ENCODE measurements around the gene MSTO1. TPM values are rescaled to one million over a fixed set of nuclear protein-coding genes. Genes with fewer than 3 reads are reported as not detected.

The MSTO1 gene
- total RNA-seq: 6.9 and 14.4 TPM in 2 replicates

GRCh38 chr1:155609515-155610256 is at the start of gene MSTO1:
Gene MSTO1, plus strand, starts transcription at chr1:155610218. Its CDS starts 31 bp downstream, at chr1:155610249.

GRCh38 chr1:155562581-155563376 is 47.2 kb upstream of the MSTO1 start, which contains the start of gene ASH1L:
Gene ASH1L, minus strand, starts transcription at chr1:155562803. Its CDS starts 41,284 bp downstream, at chr1:155521519.

Other genes starting within 250 kb of the MSTO1 start
- gene ASH1L, start 47.4 kb upstream of the MSTO1 start, total RNA-seq: 14.6 and 34.2 TPM in 2 replicates
- gene YY1AP1, start 78.6 kb downstream of the MSTO1 start, total RNA-seq: 26.4 and 65.3 TPM in 2 replicates
- gene DAP3, start 78.9 kb downstream of the MSTO1 start, total RNA-seq: 82.8 and 106 TPM in 2 replicates
- 11.6 and 29.6 TPM in 2 replicates for gene GON4L, start 247.0 kb downstream of the MSTO1 start, total RNA-seq
- 30.6 and 31.3 TPM in 2 replicates for gene SYT11, start 249.3 kb downstream of the MSTO1 start, total RNA-seq

All from epithelial cell of alveolus of lung (primary cell).